OCI-LY1 (cell line): ENCODE results near the gene BAIAP2L2.

Experiments
- H2AFZ ChIP-seq: fragments of 200-600 bp; sonication (generic), shearing (Covaris generic); 2 replicates; pipeline ENCODE4 v1.6.0; 2014; ENCODE audit warnings: antibody characterized with exemption, mild to moderate bottlenecking, low read length
- H3F3A ChIP-seq: fragments of 200-600 bp; sonication (generic), shearing (Covaris generic); 2 replicates; pipeline ENCODE4 v1.6.0; 2014; ENCODE audit warnings: mild to moderate bottlenecking, antibody characterized with exemption, low read length, moderate library complexity; ENCODE audit not compliant: insufficient read depth
- H3K27ac ChIP-seq: fragments of 200-600 bp; sonication (generic); 2 replicates; pipeline ENCODE4 v1.5.1; 2014; ENCODE audit warnings: low read length, mixed run types, mild to moderate bottlenecking, low read depth; ENCODE audit not compliant: poor library complexity, severe bottlenecking
- H3K27me3 ChIP-seq: fragments of 200-600 bp; sonication (generic); 2 replicates; pipeline ENCODE4 v1.6.0; 2014; ENCODE audit warnings: antibody characterized with exemption, mild to moderate bottlenecking, low read length, moderate library complexity; ENCODE audit not compliant: insufficient read depth
- H3K36me3 ChIP-seq: fragments of 200-600 bp; sonication (generic); 2 replicates; pipeline ENCODE4 v1.6.1; 2014; ENCODE audit warnings: mild to moderate bottlenecking, antibody characterized with exemption, low read length, moderate library complexity, mixed read lengths; ENCODE audit not compliant: insufficient read depth
- H3K4me1 ChIP-seq: fragments of 200-600 bp; sonication (generic); 2 replicates; pipeline ENCODE4 v1.5.1; 2014; ENCODE audit warnings: mild to moderate bottlenecking, low read length, moderate library complexity; ENCODE audit not compliant: insufficient read depth, severe bottlenecking
- H3K4me2 ChIP-seq: fragments of 200-600 bp; sonication (generic), shearing (Covaris generic); 2 replicates; pipeline ENCODE4 v1.6.1; 2014; ENCODE audit warnings: low read length
- H3K4me3 ChIP-seq: fragments of 200-600 bp; sonication (generic); 2 replicates; pipeline ENCODE4 v1.5.1; 2014; ENCODE audit warnings: low read length, low read depth, mild to moderate bottlenecking, mixed read lengths; ENCODE audit not compliant: poor library complexity, severe bottlenecking
- H3K79me2 ChIP-seq: fragments of 200-600 bp; shearing (Covaris generic); 2 replicates; pipeline ENCODE4 v1.6.1; 2016; ENCODE audit warnings: mixed run types, low read length, mixed read lengths; ENCODE audit not compliant: insufficient read depth
- H3K9ac ChIP-seq: fragments of 200-600 bp; sonication (generic), shearing (Covaris generic); 2 replicates; pipeline ENCODE4 v1.6.1; 2014; ENCODE audit warnings: mild to moderate bottlenecking, low read length, mixed read lengths
- H3K9me2 ChIP-seq: fragments of 200-600 bp; sonication (generic), shearing (Covaris generic); 2 replicates; pipeline ENCODE4 v1.6.1; 2014; ENCODE audit warnings: low read depth, mild to moderate bottlenecking, low read length, mixed read lengths
- H3K9me3 ChIP-seq: fragments of 200-600 bp; shearing (Covaris generic); 2 replicates; pipeline ENCODE4 v1.6.1; 2014; ENCODE audit warnings: low read length, mixed read lengths
- H4K20me1 ChIP-seq: fragments of 200-600 bp; sonication (generic), shearing (Covaris generic); 2 replicates; pipeline ENCODE4 v1.6.0; 2016; ENCODE audit warnings: mild to moderate bottlenecking, low read length; ENCODE audit not compliant: insufficient read depth
- CTCF ChIP-seq: fragments of 200-600 bp; sonication (generic), shearing (Covaris generic); IDR thresholded peaks from 2 replicates; pipeline ENCODE4 v1.5.1; 2017; ENCODE audit warnings: mild to moderate bottlenecking, antibody characterized with exemption, low read length, moderate library complexity, mixed read lengths
- EZH2 ChIP-seq: fragments of 200-600 bp; sonication (generic), shearing (Covaris generic); IDR thresholded peaks from 2 replicates; pipeline ENCODE4 v1.8.0; 2017; ENCODE audit warnings: borderline replicate concordance, mixed run types, mild to moderate bottlenecking, antibody characterized with exemption, low read length, moderate library complexity, mixed read lengths

The BAIAP2L2 gene

DNA sequence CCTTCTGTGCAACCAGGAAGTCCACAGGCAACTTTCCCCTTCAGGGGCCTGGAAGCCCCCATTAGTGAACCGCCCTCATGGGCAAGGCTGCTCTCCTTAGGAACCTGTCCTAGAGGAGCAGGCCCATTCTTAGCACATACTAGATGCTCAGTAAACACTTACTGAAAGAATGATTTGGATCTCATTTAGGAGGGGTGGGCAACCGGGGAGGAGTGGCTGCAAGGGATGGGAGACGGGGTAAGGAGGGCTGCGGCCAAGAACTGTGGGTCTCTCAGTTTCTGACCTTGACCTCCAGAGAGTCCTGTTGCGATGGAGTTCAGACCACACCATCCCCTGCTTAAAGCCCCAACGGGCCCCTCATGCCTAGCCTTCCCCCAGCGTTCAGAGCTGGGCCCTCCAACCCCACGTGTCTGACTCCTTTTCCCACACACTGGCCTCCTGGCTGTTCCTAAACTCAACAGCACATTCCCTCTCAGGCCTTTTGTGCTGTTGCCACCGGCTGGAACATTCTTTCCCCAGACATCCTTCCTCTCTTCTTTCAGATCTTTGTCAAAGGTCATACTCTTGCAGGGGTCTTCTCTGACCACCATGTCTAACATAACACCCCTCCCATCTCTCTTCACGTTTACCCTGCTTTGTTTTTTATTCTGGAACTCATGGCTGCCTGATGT, 74.0 kb downstream of the BAIAP2L2 start:
- H3K4me2 ChIP-seq: no peak overlapping the region

GRCh38 chr22:38035530-38035885, 75.0 kb downstream of the BAIAP2L2 start:
- Histone ChIP-seq H3K9ac (no peak overlapping the region), H3K9me3 (no peaks in the 10 kb centered on the region), H3K79me2 (no peaks in the 10 kb centered on the region), H3K9me2 (no peaks in the 10 kb centered on the region), H3K27me3 (peaks cover 10% of the 10 kb centered on the region; the same call in 1 of the 2 replicates), H3F3A (no peaks in the 10 kb centered on the region), H2AFZ (no peak overlapping the region), H3K36me3 (no peaks in the 10 kb centered on the region), H3K4me3 (no peak overlapping the region), H3K4me1 (peaks cover 9% of the 10 kb centered on the region), H3K27ac (no peak overlapping the region), H4K20me1 (no peaks in the 10 kb centered on the region), H3K4me2 (no peak overlapping the region)
- TF ChIP-seq CTCF (no peak), EZH2 (no peak)

More for the DNA sequence above, 74.0 kb downstream of the BAIAP2L2 start:
- Histone ChIP-seq H3K9me3 (no peaks in the 10 kb centered on the region), H3K36me3 (no peaks in the 10 kb centered on the region), H3K79me2 (no peaks in the 10 kb centered on the region), H3F3A (no peaks in the 10 kb centered on the region), H3K4me1 (peaks cover 9% of the 10 kb centered on the region), H3K27ac (no peak overlapping the region), H3K9me2 (no peaks in the 10 kb centered on the region), H3K9ac (no peak overlapping the region), H2AFZ (no peak overlapping the region), H4K20me1 (no peaks in the 10 kb centered on the region), H3K4me3 (no peak overlapping the region), H3K27me3 (peaks cover 8% of the 10 kb centered on the region; the same call in 1 of the 2 replicates)
- TF ChIP-seq EZH2 (no peak), CTCF (no peak)
